Measurements from ENCODE around the gene ATF1. TPM values are rescaled to one million over a fixed set of nuclear protein-coding genes. Genes with fewer than 3 reads are reported as not detected.

The ATF1 gene
- total RNA-seq, 2 experiments from 2014 or later: 36.4 to 39.1 TPM

DNA sequence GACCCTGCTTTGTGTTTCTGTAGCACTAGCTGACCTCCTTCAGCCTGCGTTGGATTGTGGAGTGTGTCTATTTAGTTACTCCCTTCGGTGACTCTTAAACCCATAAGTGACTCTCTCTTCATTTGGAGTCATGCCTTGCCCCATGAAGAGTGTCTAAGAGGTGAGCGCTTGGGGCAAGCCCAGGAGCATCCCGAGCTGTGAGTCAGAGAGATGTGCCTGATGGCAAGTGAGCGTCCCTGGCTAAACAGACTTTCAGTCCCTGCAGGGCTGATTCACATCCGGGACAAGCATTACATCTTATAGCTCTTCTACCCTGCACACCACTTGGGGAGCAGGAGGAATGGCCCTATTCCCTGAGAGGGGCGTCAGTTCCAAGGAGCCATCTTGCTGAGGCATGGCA, 24.3 kb upstream of the ATF1 start:
- Mint-ChIP-seq H3K9me3 (no peaks in the 10 kb centered on the region), H3K4me3 (no peak overlapping the region), H3K36me3 (peaks cover 18% of the 10 kb centered on the region), H3K4me1 (no peaks in the 10 kb centered on the region), H3K27me3 (no peaks in the 10 kb centered on the region), H3K27ac (no peak overlapping the region)
- DNase-seq: no peak
- POLR2A ChIA-PET: no interaction called here
- ATAC-seq (ENCODE audit: low read depth): no peak

DNA sequence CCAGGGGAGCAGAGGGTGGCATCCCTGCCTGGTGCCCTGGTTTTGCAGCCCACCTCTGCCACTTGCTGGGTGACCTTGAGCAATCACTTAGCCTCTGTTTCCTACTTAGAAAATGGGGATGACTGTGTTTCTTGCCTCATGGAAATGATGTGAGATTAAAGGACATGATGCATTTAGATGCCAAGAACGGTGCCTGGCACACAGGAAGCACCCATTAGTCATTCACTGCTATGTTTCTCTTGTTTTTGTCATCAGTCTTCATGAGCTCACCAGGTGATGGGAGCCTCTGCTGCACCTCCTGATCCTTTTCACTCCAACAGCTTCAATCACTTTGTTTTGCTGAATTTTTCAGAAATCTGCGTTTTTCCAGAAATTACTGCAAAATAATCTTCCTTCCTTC, 23.6 kb upstream of the ATF1 start:
- H3K36me3 Mint-ChIP-seq: peaks cover 18% of the 10 kb centered on the region
- H3K4me3 Mint-ChIP-seq: no peak overlapping the region
- H3K4me1 Mint-ChIP-seq: no peaks in the 10 kb centered on the region
- DNase-seq (no peak), ATAC-seq (ENCODE audit: low read depth) (no peak)
- POLR2A ChIA-PET: interaction anchor here (0.6 kb wide), 1 partner anchor 424 kb away, joined by 3 read pairs; no protein-coding TSS in a partner anchor
- no peak overlapping the region for H3K27ac Mint-ChIP-seq
- H3K9me3 Mint-ChIP-seq: no peaks in the 10 kb centered on the region
- H3K27me3 Mint-ChIP-seq: no peaks in the 10 kb centered on the region

DNA sequence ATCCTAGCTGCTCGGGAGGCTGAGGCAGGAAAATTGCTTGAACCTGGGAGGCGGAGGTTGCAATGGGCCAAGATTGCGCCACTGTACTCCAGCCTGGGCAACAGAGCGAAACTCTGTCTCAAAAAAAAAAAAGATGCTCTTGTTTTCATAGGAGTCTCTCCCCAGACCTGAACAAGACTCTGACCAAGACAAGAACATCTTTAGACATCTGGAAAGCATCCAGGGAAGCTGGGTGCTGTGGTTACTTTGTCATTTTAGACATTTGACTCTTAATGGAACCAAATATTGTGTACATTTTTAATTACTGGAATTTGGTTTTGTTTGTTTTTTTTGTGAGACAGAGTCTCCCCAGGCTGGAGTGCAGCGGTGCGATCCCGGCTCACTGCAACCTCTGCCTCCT, 21.1 kb upstream of the ATF1 start:
- no peak overlapping the region for H3K4me3 Mint-ChIP-seq
- no peaks in the 10 kb centered on the region for H3K4me1 Mint-ChIP-seq
- H3K36me3 Mint-ChIP-seq: peaks cover 19% of the 10 kb centered on the region
- ATAC-seq (ENCODE audit: low read depth) (no peak), DNase-seq (no peak)
- H3K27me3 Mint-ChIP-seq: no peaks in the 10 kb centered on the region
- no peak overlapping the region for H3K27ac Mint-ChIP-seq
- H3K9me3 Mint-ChIP-seq: no peaks in the 10 kb centered on the region
- POLR2A ChIA-PET: no interaction called here

DNA sequence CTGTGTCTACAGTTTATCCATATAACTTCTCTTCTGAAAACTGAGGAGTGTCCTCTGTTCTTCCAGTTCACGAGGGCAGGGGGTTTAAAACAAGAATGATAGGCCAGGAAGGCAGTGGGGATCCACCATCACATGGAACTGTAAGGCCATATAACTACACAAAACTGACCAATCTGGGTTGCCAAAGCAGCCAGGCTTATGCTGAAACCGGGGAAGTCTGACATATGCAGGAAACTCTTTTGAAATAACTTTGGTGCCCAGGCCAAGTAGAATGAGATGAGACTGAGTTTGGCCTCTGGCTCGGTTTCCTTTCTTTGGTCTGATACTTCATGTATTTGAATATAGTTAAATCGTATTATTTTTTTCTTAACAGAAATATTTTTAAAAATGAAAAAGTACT, 18.0 kb upstream of the ATF1 start:
- Mint-ChIP-seq H3K27ac (no peak overlapping the region), H3K4me1 (no peaks in the 10 kb centered on the region)
- POLR2A ChIA-PET: no interaction called here

GRCh38 chr12:50746431-50746830, 17.5 kb upstream of the ATF1 start:
- POLR2A ChIA-PET: no interaction called here
- no peaks in the 10 kb centered on the region for H3K27me3 Mint-ChIP-seq
- DNase-seq (no peak), ATAC-seq (ENCODE audit: low read depth) (no peak)
- H3K4me1 Mint-ChIP-seq: no peaks in the 10 kb centered on the region
- H3K4me3 Mint-ChIP-seq: no peak overlapping the region
- no peak overlapping the region for H3K27ac Mint-ChIP-seq
- no peaks in the 10 kb centered on the region for H3K9me3 Mint-ChIP-seq
- peaks cover 21% of the 10 kb centered on the region for H3K36me3 Mint-ChIP-seq

More for the DNA sequence above, 18.0 kb upstream of the ATF1 start:
- H3K4me3 Mint-ChIP-seq: no peak overlapping the region
- peaks cover 22% of the 10 kb centered on the region for H3K36me3 Mint-ChIP-seq
- H3K27me3 Mint-ChIP-seq: no peaks in the 10 kb centered on the region
- no peak for DNase-seq
- ATAC-seq (ENCODE audit: low read depth): no peak
- H3K9me3 Mint-ChIP-seq: no peaks in the 10 kb centered on the region

DNA sequence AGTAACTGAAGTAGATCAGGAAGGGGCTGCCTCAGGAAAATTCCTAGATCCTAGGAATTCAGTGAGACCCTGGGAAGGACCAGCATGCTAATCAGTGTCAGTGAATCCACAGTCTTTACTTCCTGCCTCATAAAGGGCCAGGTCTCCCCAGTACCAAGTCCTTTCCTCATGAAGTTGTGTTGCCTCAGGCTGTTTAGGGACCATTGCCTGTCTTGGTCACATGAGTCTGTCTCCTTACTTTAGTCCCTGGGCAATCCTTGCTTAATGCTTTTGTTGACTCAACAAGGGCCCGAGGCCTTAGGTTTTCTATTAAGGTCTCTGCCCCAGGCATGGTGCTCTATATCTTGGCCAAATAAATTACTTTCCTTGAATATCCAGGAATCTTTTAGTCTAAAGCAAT, 16.1 kb upstream of the ATF1 start:
- POLR2A ChIA-PET: no interaction called here
- ATAC-seq (ENCODE audit: low read depth) (no peak), DNase-seq (no peak)
- Mint-ChIP-seq H3K4me3 (no peak overlapping the region), H3K36me3 (peaks cover 16% of the 10 kb centered on the region), H3K27ac (no peak overlapping the region), H3K27me3 (no peaks in the 10 kb centered on the region), H3K4me1 (no peaks in the 10 kb centered on the region), H3K9me3 (no peaks in the 10 kb centered on the region)

GRCh38 chr12:50749459-50749882, 14.4 kb upstream of the ATF1 start:
- no peaks in the 10 kb centered on the region for H3K27me3 Mint-ChIP-seq
- POLR2A ChIA-PET: no interaction called here
- no peak overlapping the region for H3K4me3 Mint-ChIP-seq

GRCh38 chr12:50750366-50750765, 13.5 kb upstream of the ATF1 start:
- ATAC-seq (ENCODE audit: low read depth) (no peak), DNase-seq (no peak)
- no peaks in the 10 kb centered on the region for H3K4me1 Mint-ChIP-seq
- no peak overlapping the region for H3K4me3 Mint-ChIP-seq
- H3K36me3 Mint-ChIP-seq: peaks cover 10% of the 10 kb centered on the region
- H3K9me3 Mint-ChIP-seq: no peaks in the 10 kb centered on the region
- no peak overlapping the region for H3K27ac Mint-ChIP-seq
- POLR2A ChIA-PET: no interaction called here
- H3K27me3 Mint-ChIP-seq: no peaks in the 10 kb centered on the region

More at GRCh38 chr12:50749459-50749882, 14.4 kb upstream of the ATF1 start:
- Mint-ChIP-seq H3K27ac (peak overlapping the region; percentile 36), H3K36me3 (peaks cover 11% of the 10 kb centered on the region), H3K9me3 (no peaks in the 10 kb centered on the region), H3K4me1 (no peaks in the 10 kb centered on the region)
- DNase-seq: no peak
- ATAC-seq (ENCODE audit: low read depth): no peak

- Mint-ChIP-seq H3K4me1 (peaks cover 3% of the 10 kb centered on the region), H3K27ac (no peak overlapping the region), H3K36me3 (peaks cover 8% of the 10 kb centered on the region), H3K9me3 (no peaks in the 10 kb centered on the region), H3K27me3 (no peaks in the 10 kb centered on the region), H3K4me3 (no peak overlapping the region)
- ATAC-seq (ENCODE audit: low read depth): no peak
- POLR2A ChIA-PET: no interaction called here
- no peak for DNase-seq
These were observed 11.8 kb upstream of the ATF1 start for GRCh38 chr12:50751948-50752721.

DNA sequence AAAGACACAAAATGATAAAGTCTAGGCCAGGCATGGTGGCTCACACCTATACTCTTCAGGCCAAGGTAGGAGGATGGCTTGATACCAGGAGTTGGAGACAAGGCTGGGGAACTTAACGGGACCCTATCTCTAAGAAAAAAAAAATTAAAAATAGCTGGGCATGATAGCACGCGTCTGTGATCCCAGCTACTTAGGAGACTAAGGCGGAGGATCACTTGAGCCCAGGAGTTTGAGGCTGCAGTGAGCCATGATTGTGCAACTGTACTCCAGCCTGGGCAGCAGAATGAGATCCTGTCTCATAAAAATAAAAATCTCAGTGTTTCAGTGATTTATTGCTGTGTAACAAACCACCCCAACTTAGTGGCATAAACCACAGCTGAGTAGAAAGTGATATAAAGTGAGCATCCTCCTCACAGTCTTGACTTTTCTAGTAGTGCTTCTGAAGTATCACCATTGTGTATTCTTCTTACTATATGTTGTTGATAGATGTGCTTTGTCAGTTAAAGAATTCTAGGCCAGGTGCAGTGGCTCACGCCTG, 10.6 kb upstream of the ATF1 start:
- POLR2A ChIA-PET: interaction anchor here (1.0 kb wide), 1 partner anchor 11 kb away, joined by 3 read pairs; no protein-coding TSS in a partner anchor
- DNase-seq (no peak), ATAC-seq (ENCODE audit: low read depth) (no peak)
- H3K4me3 Mint-ChIP-seq: no peak overlapping the region
- H3K36me3 Mint-ChIP-seq: peaks cover 7% of the 10 kb centered on the region
- no peak overlapping the region for H3K27ac Mint-ChIP-seq
- H3K27me3 Mint-ChIP-seq: no peaks in the 10 kb centered on the region
- peaks cover 3% of the 10 kb centered on the region for H3K4me1 Mint-ChIP-seq
- no peaks in the 10 kb centered on the region for H3K9me3 Mint-ChIP-seq

GRCh38 chr12:50764286-50765094, 589 bp downstream of the ATF1 start:
- H3K4me3 Mint-ChIP-seq: peak overlapping the region; percentile 91
- H3K27ac Mint-ChIP-seq: peak overlapping the region; percentile 94
- no peaks in the 10 kb centered on the region for H3K27me3 Mint-ChIP-seq
- ATAC-seq (ENCODE audit: low read depth): peak; percentile 65
- peak; percentile 84 for DNase-seq
- no peaks in the 10 kb centered on the region for H3K9me3 Mint-ChIP-seq
- POLR2A ChIA-PET: interaction anchor here (0.6 to 2.6 kb wide), 19 partner anchors 10 to 625 kb away, joined by 3 to 21 read pairs (median 5); partner anchors contain the start of genes CSRNP2, DAZAP2, DIP2B and SLC11A2
- peaks cover 19% of the 10 kb centered on the region for H3K4me1 Mint-ChIP-seq
- peaks cover 4% of the 10 kb centered on the region for H3K36me3 Mint-ChIP-seq

DNA sequence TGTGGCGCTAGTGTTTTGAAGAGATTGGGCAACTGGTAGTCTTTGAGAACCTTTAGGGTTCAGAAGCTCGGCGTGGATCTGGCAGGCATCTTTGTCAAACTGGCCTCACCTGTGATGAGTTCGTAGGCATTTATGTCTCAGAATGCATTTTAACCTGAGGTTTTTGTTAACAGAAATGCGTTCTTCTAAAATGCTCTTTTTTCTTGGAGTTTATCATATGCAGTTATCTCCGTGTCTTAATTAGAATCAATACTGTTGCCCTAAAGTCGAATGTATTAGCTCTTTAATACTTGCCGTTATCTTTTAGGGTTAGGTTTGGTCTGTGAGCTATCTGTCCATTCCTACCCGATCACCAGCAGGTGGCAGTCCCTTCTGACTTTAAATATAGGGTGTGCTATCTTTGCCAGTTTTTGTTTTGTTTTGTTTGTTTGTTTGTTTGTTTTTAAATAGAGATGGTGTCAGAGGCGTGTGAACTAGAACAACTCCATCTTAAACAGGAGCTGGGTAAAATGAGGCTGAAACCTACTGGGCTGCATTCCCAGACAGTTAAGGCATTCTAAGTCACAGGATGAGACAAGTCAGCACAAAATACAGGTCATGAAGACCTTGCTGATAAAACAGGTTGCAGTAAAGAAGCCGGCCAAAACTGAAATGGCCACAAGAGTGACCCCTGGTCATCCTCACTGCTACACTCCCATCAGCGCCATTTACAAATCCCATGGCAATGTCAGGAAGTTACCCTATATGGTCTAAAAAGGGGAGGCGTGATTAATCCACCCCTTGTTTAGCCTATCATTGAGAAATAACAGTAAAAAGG, 1.4 kb downstream of the ATF1 start:
- Mint-ChIP-seq H3K4me3 (peak overlapping the region; percentile 91), H3K4me1 (peaks cover 19% of the 10 kb centered on the region), H3K27ac (peak overlapping the region; percentile 94), H3K27me3 (no peaks in the 10 kb centered on the region), H3K9me3 (no peaks in the 10 kb centered on the region), H3K36me3 (peaks cover 7% of the 10 kb centered on the region)
- POLR2A ChIA-PET: interaction anchor here (0.5 to 2.6 kb wide), 16 partner anchors 9 to 1265 kb away, joined by 3 to 21 read pairs (median 5); partner anchors contain the start of genes DAZAP2, DIP2B, SLC11A2 and SMAGP
- ATAC-seq (ENCODE audit: low read depth) (peak; percentile 7), DNase-seq (no peak)

- ATAC-seq (ENCODE audit: low read depth): no peak
- no peak for DNase-seq
- H3K9me3 Mint-ChIP-seq: peaks cover 4% of the 10 kb centered on the region
- H3K36me3 Mint-ChIP-seq: peaks cover 25% of the 10 kb centered on the region
- H3K4me1 Mint-ChIP-seq: peaks cover 9% of the 10 kb centered on the region
- no peak overlapping the region for H3K27ac Mint-ChIP-seq
- no peak overlapping the region for H3K4me3 Mint-ChIP-seq
- POLR2A ChIA-PET: interaction anchor here (0.7 to 1.3 kb wide), 2 partner anchors 158 to 259 kb away, joined by 3 read pairs; no protein-coding TSS in a partner anchor
- H3K27me3 Mint-ChIP-seq: no peaks in the 10 kb centered on the region
These were observed 4.5 kb downstream of the ATF1 start for GRCh38 chr12:50768391-50768790.
